CD4-positive, CD25-positive, alpha-beta regulatory T cell (primary cell): ENCODE data around the gene CCDC154. TPM values are rescaled to one million over a fixed set of nuclear protein-coding genes. Genes with fewer than 3 reads are reported as not detected.

Experiments used
- ATAC-seq, 2 donors: fragments of 150-1000 bp; cut with Tn5 transposase; one replicate each; pipeline ENCODE4 v1.10.0; 2021; ENCODE audit warnings: low read depth in 2 of 2, moderate number of reproducible peaks in 2 of 2, moderate library complexity in 1 of 2
- DNase-seq, 3 donors: peaks; one replicate each; pipeline versions ENCODE4 v3.0.0 to v3.0.0-alpha.2; 2012 to 2022; ENCODE audit warnings: mixed read lengths in 1 of 3
- H3K27ac ChIP-seq: one replicate; pipeline ENCODE4 v1.7.0; 2013; ENCODE audit warnings: mild to moderate bottlenecking, low read length; ENCODE audit not compliant: insufficient read depth, poor library complexity, severe bottlenecking
- H3K27me3 ChIP-seq: one replicate; pipeline ENCODE4 v1.7.0; 2013; ENCODE audit warnings: low read length; ENCODE audit not compliant: control insufficient read depth, insufficient read depth
- H3K36me3 ChIP-seq: one replicate; pipeline ENCODE4 v1.7.0; 2013; ENCODE audit warnings: mild to moderate bottlenecking, low read length, moderate library complexity; ENCODE audit not compliant: control insufficient read depth, insufficient read depth
- H3K4me1 ChIP-seq: 2 replicates; pipeline ENCODE4 v1.7.0; 2013; ENCODE audit warnings: mild to moderate bottlenecking, low read length; ENCODE audit not compliant: insufficient read depth, control insufficient read depth, poor library complexity, severe bottlenecking
- H3K4me3 ChIP-seq: one replicate; pipeline ENCODE4 v1.7.0; 2013; ENCODE audit warnings: low read depth, mild to moderate bottlenecking, low read length, moderate library complexity
- H3K9me3 ChIP-seq, 2 experiments: 1 replicate in 1 of 2; 2 replicates in 1 of 2; pipeline ENCODE4 v1.7.0; 2013; ENCODE audit warnings: low read length in 2 of 2, mild to moderate bottlenecking in 1 of 2, moderate library complexity in 1 of 2; ENCODE audit not compliant: control insufficient read depth in 2 of 2
- H3K27ac Mint-ChIP-seq, 3 donors: one replicate each; pipeline ENCODE4 v1.8.0; 2020 to 2022; ENCODE audit warnings: mild to moderate bottlenecking in 3 of 3, mixed read lengths in 3 of 3, moderate library complexity in 2 of 3
- H3K27me3 Mint-ChIP-seq: one replicate; pipeline ENCODE4 v1.8.0; 2022; ENCODE audit warnings: mild to moderate bottlenecking, mixed read lengths
- H3K36me3 Mint-ChIP-seq: one replicate; pipeline ENCODE4 v1.8.0; 2020; ENCODE audit warnings: mixed read lengths
- H3K4me1 Mint-ChIP-seq, 4 donors: one replicate each; pipeline ENCODE4 v1.8.0; 2020 to 2022; ENCODE audit warnings: mixed read lengths in 4 of 4, mild to moderate bottlenecking in 1 of 4
- H3K4me3 Mint-ChIP-seq, 4 donors: one replicate each; pipeline ENCODE4 v1.8.0; 2020 to 2022; ENCODE audit warnings: mild to moderate bottlenecking in 4 of 4, mixed read lengths in 4 of 4, moderate library complexity in 3 of 4
- H3K9me3 Mint-ChIP-seq, 7 donors: one replicate each; pipeline ENCODE4 v1.8.0; 2020 to 2022; ENCODE audit warnings: mixed read lengths in 7 of 7, mild to moderate bottlenecking in 3 of 7, moderate library complexity in 2 of 7
- polyA plus RNA-seq, 4 donors: library from polyadenylated mRNA; unstranded; fragments of 300-500 nt; fragmentation: Illumina TruSeq; gene quantifications; one replicate each; pipeline ENCODE4 v1.2.3, GENCODE V29; 2021
- total RNA-seq: library from RNA; stranded (reverse); gene quantifications from one replicate; pipeline ENCODE4 v1.2.3, GENCODE V29; 2022

The CCDC154 gene
- total and polyA plus RNA-seq, 5 donors from 2014 or later = 2.6 TPM; not detected in 4

- H3K36me3 ChIP-seq = peaks cover 60% of the 10 kb centered on the region
Measured at GRCh38 chr16:1392826-1393225, 51.5 kb downstream of the CCDC154 start.

GRCh38 chr16:1390239-1390779 lies 54.0 kb downstream of the CCDC154 start:
- no peak overlapping the region for H3K4me3 Mint-ChIP-seq
- no peak for ATAC-seq
- H3K27me3 Mint-ChIP-seq = no peaks in the 10 kb centered on the region
- H3K9me3 Mint-ChIP-seq = peaks cover 0 to 1% (median 0%) of the 10 kb centered on the region in 7 donors
- Histone ChIP-seq H3K9me3 (no peaks in the 10 kb centered on the region), H3K4me3 (no peak overlapping the region), H3K36me3 (peaks cover 53% of the 10 kb centered on the region), H3K27ac (no peak overlapping the region), H3K4me1 (no peaks in the 10 kb centered on the region), H3K27me3 (no peaks in the 10 kb centered on the region)
- H3K36me3 Mint-ChIP-seq = peaks cover 8% of the 10 kb centered on the region
- peaks cover 0 to 5% (median 0%) of the 10 kb centered on the region in 4 donors for H3K4me1 Mint-ChIP-seq
- DNase-seq = no peak
- no peak overlapping the region for H3K27ac Mint-ChIP-seq

More at GRCh38 chr16:1392826-1393225, 51.5 kb downstream of the CCDC154 start:
- Histone ChIP-seq H3K4me3 (no peak overlapping the region), H3K9me3 (no peaks in the 10 kb centered on the region), H3K27ac (no peak overlapping the region), H3K27me3 (no peaks in the 10 kb centered on the region), H3K4me1 (no peaks in the 10 kb centered on the region)
- Mint-ChIP-seq H3K36me3 (peaks cover 11% of the 10 kb centered on the region), H3K4me3 (no peak overlapping the region), H3K9me3 (peaks cover 0 to 1% (median 0%) of the 10 kb centered on the region in 7 donors), H3K4me1 (peaks cover 0 to 5% (median 0%) of the 10 kb centered on the region in 4 donors), H3K27me3 (no peaks in the 10 kb centered on the region), H3K27ac (no peak overlapping the region)
- no peak for ATAC-seq
- DNase-seq = no peak

GRCh38 chr16:1389762-1390161 lies 54.6 kb downstream of the CCDC154 start:
- H3K27me3 ChIP-seq = no peaks in the 10 kb centered on the region
- no peak overlapping the region for H3K4me3 Mint-ChIP-seq
- peak overlapping the region in 1 of 3 donors; percentile 56 for H3K27ac Mint-ChIP-seq
- no peak overlapping the region for H3K4me3 ChIP-seq
- peaks cover 11% of the 10 kb centered on the region for H3K36me3 Mint-ChIP-seq
- H3K4me1 Mint-ChIP-seq = peaks cover 0 to 5% (median 1%) of the 10 kb centered on the region in 4 donors
- H3K9me3 ChIP-seq = no peaks in the 10 kb centered on the region
- DNase-seq (no peak), ATAC-seq (no peak)
- no peaks in the 10 kb centered on the region for H3K4me1 ChIP-seq
- H3K9me3 Mint-ChIP-seq = peaks cover 0 to 1% (median 0%) of the 10 kb centered on the region in 7 donors
- H3K36me3 ChIP-seq = peaks cover 52% of the 10 kb centered on the region
- H3K27me3 Mint-ChIP-seq = no peaks in the 10 kb centered on the region
- no peak overlapping the region for H3K27ac ChIP-seq

- Histone ChIP-seq H3K4me3 (no peak overlapping the region), H3K36me3 (peaks cover 36% of the 10 kb centered on the region), H3K27ac (no peak overlapping the region), H3K9me3 (no peaks in the 10 kb centered on the region), H3K27me3 (no peaks in the 10 kb centered on the region), H3K4me1 (no peaks in the 10 kb centered on the region)
- H3K27me3 Mint-ChIP-seq = no peaks in the 10 kb centered on the region
- no peak overlapping the region for H3K4me3 Mint-ChIP-seq
- H3K36me3 Mint-ChIP-seq = peaks cover 11% of the 10 kb centered on the region
- H3K4me1 Mint-ChIP-seq = peaks cover 0 to 4% (median 1%) of the 10 kb centered on the region in 4 donors
- no peak for ATAC-seq
- DNase-seq = no peak
- H3K9me3 Mint-ChIP-seq = peaks cover 0 to 1% (median 0%) of the 10 kb centered on the region in 7 donors
- H3K27ac Mint-ChIP-seq = no peak overlapping the region
Measured at GRCh38 chr16:1387331-1387730, 57.0 kb downstream of the CCDC154 start.

GRCh38 chr16:1385232-1385631 lies 59.1 kb downstream of the CCDC154 start:
- H3K27me3 Mint-ChIP-seq = no peaks in the 10 kb centered on the region
- no peak overlapping the region for H3K27ac ChIP-seq
- H3K4me3 Mint-ChIP-seq = no peak overlapping the region
- no peak overlapping the region for H3K27ac Mint-ChIP-seq
- H3K27me3 ChIP-seq = no peaks in the 10 kb centered on the region
- H3K36me3 Mint-ChIP-seq = peaks cover 5% of the 10 kb centered on the region
- ATAC-seq = no peak
- peaks cover 0 to 1% (median 0%) of the 10 kb centered on the region in 7 donors for H3K9me3 Mint-ChIP-seq
- no peaks in the 10 kb centered on the region for H3K9me3 ChIP-seq
- peaks cover 2% of the 10 kb centered on the region for H3K4me1 ChIP-seq
- no peak for DNase-seq
- no peak overlapping the region for H3K4me3 ChIP-seq
- peaks cover 36% of the 10 kb centered on the region for H3K36me3 ChIP-seq
- H3K4me1 Mint-ChIP-seq = peaks cover under 1 to 4% (median 2%) of the 10 kb centered on the region in 4 donors

Other genes with a start within 250 kb of the CCDC154 start
- gene TPSG1, start 219.3 kb downstream of the CCDC154 start, total RNA-seq = not detected
- not detected for gene TPSG1, start 219.3 kb downstream of the CCDC154 start, polyA plus RNA-seq
- not detected for gene TPSB2, start 214.4 kb downstream of the CCDC154 start, total RNA-seq
- not detected for gene TPSB2, start 214.4 kb downstream of the CCDC154 start, polyA plus RNA-seq
- not detected for gene TPSAB1, start 203.9 kb downstream of the CCDC154 start, total RNA-seq
- gene TPSAB1, start 203.9 kb downstream of the CCDC154 start, polyA plus RNA-seq = not detected
- not detected for gene TPSD1, start 188.5 kb downstream of the CCDC154 start, total RNA-seq
- not detected for gene TPSD1, start 188.5 kb downstream of the CCDC154 start, polyA plus RNA-seq
- 205 TPM for gene UBE2I, start 134.9 kb downstream of the CCDC154 start, total RNA-seq
- 100 to 1,000 TPM in 1 of 4 donors, 10 to 100 TPM in 3; 75.5 to 124 (median 89.6) TPM for gene UBE2I, start 134.9 kb downstream of the CCDC154 start, polyA plus RNA-seq
- gene BAIAP3, start 110.9 kb downstream of the CCDC154 start, total RNA-seq = 3.1 TPM
- under 1 TPM; 0.11 to 0.79 (median 0.27) TPM for gene BAIAP3, start 110.9 kb downstream of the CCDC154 start, polyA plus RNA-seq
- 31.5 TPM for gene TSR3, start 92.7 kb downstream of the CCDC154 start, total RNA-seq
- gene TSR3, start 92.7 kb downstream of the CCDC154 start, polyA plus RNA-seq = 100 to 1,000 TPM in 1 of 4 donors, 10 to 100 TPM in 3; 81.1 to 103 (median 94.1) TPM
- 44.1 TPM for gene GNPTG, start 92.6 kb downstream of the CCDC154 start, total RNA-seq
- gene GNPTG, start 92.6 kb downstream of the CCDC154 start, polyA plus RNA-seq = 10 to 100 TPM; 43.2 to 51.3 (median 46.3) TPM
- gene UNKL, start 29.9 kb downstream of the CCDC154 start, total RNA-seq = 94.3 TPM
- 1 to 10 TPM; 6.3 to 9.6 (median 8.1) TPM for gene UNKL, start 29.9 kb downstream of the CCDC154 start, polyA plus RNA-seq
- gene UQCC4, start 23.8 kb downstream of the CCDC154 start, total RNA-seq = 6.6 TPM
- gene UQCC4, start 23.8 kb downstream of the CCDC154 start, polyA plus RNA-seq = 10 to 100 TPM; 35.0 to 39.6 (median 36.8) TPM
- gene PERCC1, start 13.5 kb downstream of the CCDC154 start, total RNA-seq = not detected
- gene PERCC1, start 13.5 kb downstream of the CCDC154 start, polyA plus RNA-seq = not detected
- 104 TPM for gene CLCN7, start 30.5 kb upstream of the CCDC154 start, total RNA-seq
- gene CLCN7, start 30.5 kb upstream of the CCDC154 start, polyA plus RNA-seq = 10 to 100 TPM; 22.0 to 24.9 (median 23.5) TPM
- not detected for gene PTX4, start 44.4 kb upstream of the CCDC154 start, total RNA-seq
- gene PTX4, start 44.4 kb upstream of the CCDC154 start, polyA plus RNA-seq = not detected
- gene TELO2, start 48.8 kb upstream of the CCDC154 start, total RNA-seq = 27.4 TPM
- gene TELO2, start 48.8 kb upstream of the CCDC154 start, polyA plus RNA-seq = 10 to 100 TPM in 3 of 4 donors, 1 to 10 TPM in 1; 9.1 to 15.2 (median 11.6) TPM
- 25.8 TPM for gene TMEM204, start 89.1 kb upstream of the CCDC154 start, total RNA-seq
- 10 to 100 TPM; 59.8 to 97.4 (median 69.1) TPM for gene TMEM204, start 89.1 kb upstream of the CCDC154 start, polyA plus RNA-seq
- 2.5 TPM for gene IFT140, start 167.5 kb upstream of the CCDC154 start, total RNA-seq
- 1 to 10 TPM; 1.1 to 2.0 (median 1.5) TPM for gene IFT140, start 167.5 kb upstream of the CCDC154 start, polyA plus RNA-seq
- 30.5 TPM for gene CRAMP1, start 167.8 kb upstream of the CCDC154 start, total RNA-seq
- 1 to 10 TPM in 2 of 4 donors, under 1 TPM in 2; 0.49 to 1.6 (median 1.1) TPM for gene CRAMP1, start 167.8 kb upstream of the CCDC154 start, polyA plus RNA-seq
- gene JPT2, start 233.7 kb upstream of the CCDC154 start, total RNA-seq = 13.7 TPM
- gene JPT2, start 233.7 kb upstream of the CCDC154 start, polyA plus RNA-seq = 10 to 100 TPM in 2 of 4 donors, 1 to 10 TPM in 2; 9.7 to 13.9 (median 10.2) TPM